ENCODE measurements around the gene LRMDA. TPM values are rescaled to one million over a fixed set of nuclear protein-coding genes. Genes with fewer than 3 reads are reported as not detected.
A peak's percentile ranks its signal among the peaks of the same experiment; 100 is the strongest.

The LRMDA gene
- total RNA-seq, 1 experiment from 2014 or later: 1.2 TPM

DNA sequence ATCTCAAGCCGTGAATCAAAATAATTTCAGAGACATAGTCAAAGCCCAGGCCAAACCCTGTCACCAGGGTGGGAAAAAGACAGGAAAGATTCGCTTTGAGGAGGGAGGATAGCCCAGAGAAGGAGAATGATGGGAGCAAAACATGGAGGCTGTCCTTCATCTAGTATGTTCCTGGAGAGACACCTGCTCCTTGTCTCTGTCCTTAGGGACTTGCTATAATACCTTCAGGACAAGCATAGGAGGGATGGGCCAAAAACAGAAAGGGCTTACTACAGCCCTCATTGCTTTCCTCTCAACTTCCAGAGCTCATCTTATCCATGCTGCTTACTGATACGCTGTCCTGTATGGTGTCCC lies 593.7 kb downstream of the LRMDA start:
- no peaks in the 10 kb centered on the region for H3K36me3 ChIP-seq (ENCODE audit: low read depth, low read length)
- no peaks in the 10 kb centered on the region for H4K20me1 ChIP-seq (ENCODE audit: low read length)
- TF ChIP-seq, protein P1, sequence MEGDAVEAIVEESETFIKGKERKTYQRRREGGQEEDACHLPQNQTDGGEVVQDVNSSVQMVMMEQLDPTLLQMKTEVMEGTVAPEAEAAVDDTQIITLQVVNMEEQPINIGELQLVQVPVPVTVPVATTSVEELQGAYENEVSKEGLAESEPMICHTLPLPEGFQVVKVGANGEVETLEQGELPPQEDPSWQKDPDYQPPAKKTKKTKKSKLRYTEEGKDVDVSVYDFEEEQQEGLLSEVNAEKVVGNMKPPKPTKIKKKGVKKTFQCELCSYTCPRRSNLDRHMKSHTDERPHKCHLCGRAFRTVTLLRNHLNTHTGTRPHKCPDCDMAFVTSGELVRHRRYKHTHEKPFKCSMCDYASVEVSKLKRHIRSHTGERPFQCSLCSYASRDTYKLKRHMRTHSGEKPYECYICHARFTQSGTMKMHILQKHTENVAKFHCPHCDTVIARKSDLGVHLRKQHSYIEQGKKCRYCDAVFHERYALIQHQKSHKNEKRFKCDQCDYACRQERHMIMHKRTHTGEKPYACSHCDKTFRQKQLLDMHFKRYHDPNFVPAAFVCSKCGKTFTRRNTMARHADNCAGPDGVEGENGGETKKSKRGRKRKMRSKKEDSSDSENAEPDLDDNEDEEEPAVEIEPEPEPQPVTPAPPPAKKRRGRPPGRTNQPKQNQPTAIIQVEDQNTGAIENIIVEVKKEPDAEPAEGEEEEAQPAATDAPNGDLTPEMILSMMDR (conservative IDR thresholded peaks at IDR 0.05; ENCODE audit: low read depth, low read length): no peak
- TF ChIP-seq EZH2phosphoT487 (IDR thresholded peaks at IDR 0.05; ENCODE audit: borderline replicate concordance, low read length): no peak
- no peak for TF ChIP-seq EZH2 (IDR thresholded peaks at IDR 0.05; ENCODE audit: low read length, unreplicated experiment)
- CTCF ChIA-PET: interaction anchor here (1.7 kb wide), 1 partner anchor 12 kb away, joined by 8 read pairs; no protein-coding TSS in a partner anchor
- 0 out of 2 replicates have a peak, but pooled peaks cover 2% of the 10 kb centered on the region for H3K9me2 ChIP-seq (replicated peaks; ENCODE audit: low read length)
- no peak overlapping the region for H3K4me2 ChIP-seq (ENCODE audit: low read length)
- H3K9me3 ChIP-seq (ENCODE audit: low read length): no peaks in the 10 kb centered on the region
- no peak overlapping the region for H2AFZ ChIP-seq (ENCODE audit: low read length)
- intact Hi-C loops (cut with micrococcal nuclease): no loop called here
- DNase-seq (no peak), ATAC-seq (no peak)
- H3K27me3 ChIP-seq (ENCODE audit: low read length): peaks cover 20% of the 10 kb centered on the region
- no peak overlapping the region for H3K4me3 ChIP-seq (ENCODE audit: low read length)
- no peaks in the 10 kb centered on the region for H3K79me2 ChIP-seq (ENCODE audit: low read length)
- H3K4me1 ChIP-seq (ENCODE audit: insufficient read depth, low read length): peaks cover 10% of the 10 kb centered on the region
- no peak overlapping the region for H3K9ac ChIP-seq (ENCODE audit: low read length)
- H3F3A ChIP-seq (ENCODE audit: low read length, unreplicated experiment): no peaks in the 10 kb centered on the region
- H3K27ac ChIP-seq (ENCODE audit: low read length): no peak overlapping the region
- no TSS peak for BruUV-seq (replicated peaks)
- POLR2A ChIA-PET (ENCODE audit: unreplicated experiment): no interaction called here

DNA sequence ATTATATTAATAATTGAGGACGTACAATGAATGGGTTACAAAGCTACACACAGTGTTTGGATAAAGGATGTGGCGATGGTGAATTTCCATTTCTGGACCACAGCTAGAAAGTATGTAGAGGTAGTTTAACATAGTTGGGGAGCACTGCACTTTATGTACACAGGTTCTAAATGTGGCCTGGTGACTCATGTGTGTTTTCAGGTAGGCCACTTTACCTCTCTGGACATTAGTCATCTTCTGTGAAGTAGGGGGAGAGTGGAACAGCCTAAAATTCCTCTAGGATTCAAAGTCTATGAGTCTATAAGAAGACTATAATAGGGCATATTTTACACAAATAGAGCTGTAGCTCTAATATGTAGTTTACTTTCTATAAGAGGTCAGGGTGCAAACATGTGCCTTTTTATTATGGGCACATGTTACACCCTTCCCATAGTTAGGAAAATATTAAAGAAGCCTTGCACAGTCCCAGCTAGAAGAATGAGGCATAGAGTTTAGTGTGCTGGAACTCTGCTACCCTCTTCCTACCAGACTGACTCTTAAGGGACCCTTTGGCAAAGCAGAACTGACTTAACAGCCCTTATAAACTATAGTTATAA lies 594.9 kb downstream of the LRMDA start:
- intact Hi-C loops (cut with micrococcal nuclease): no loop called here

More for the DNA sequence above, 594.9 kb downstream of the LRMDA start:
- H3K79me2 ChIP-seq (ENCODE audit: low read length): no peaks in the 10 kb centered on the region
- no peak overlapping the region for H2AFZ ChIP-seq (ENCODE audit: low read length)
- BruUV-seq (replicated peaks): no TSS peak
- no peak for TF ChIP-seq EZH2phosphoT487 (IDR thresholded peaks at IDR 0.05; ENCODE audit: borderline replicate concordance, low read length)
- TF ChIP-seq EZH2 (IDR thresholded peaks at IDR 0.05; ENCODE audit: low read length, unreplicated experiment): no peak
- TF ChIP-seq, protein P1 (conservative IDR thresholded peaks at IDR 0.05; ENCODE audit: low read depth, low read length): no peak
- H3F3A ChIP-seq (ENCODE audit: low read length, unreplicated experiment): no peaks in the 10 kb centered on the region
- DNase-seq (peak; percentile 97), ATAC-seq (peak; percentile 86)
- H4K20me1 ChIP-seq (ENCODE audit: low read length): no peaks in the 10 kb centered on the region
- H3K27me3 ChIP-seq (ENCODE audit: low read length): peaks cover 20% of the 10 kb centered on the region
- no peak overlapping the region for H3K27ac ChIP-seq (ENCODE audit: low read length)
- CTCF ChIA-PET: interaction anchor here (0.6 to 1.7 kb wide), 4 partner anchors 11 to 625 kb away, joined by 4 to 8 read pairs (median 5); partner anchors contain the start of gene ZNF503
- no peaks in the 10 kb centered on the region for H3K9me3 ChIP-seq (ENCODE audit: low read length)
- no peaks in the 10 kb centered on the region for H3K36me3 ChIP-seq (ENCODE audit: low read depth, low read length)
- no peak overlapping the region for H3K4me3 ChIP-seq (ENCODE audit: low read length)
- no peak overlapping the region for H3K9ac ChIP-seq (ENCODE audit: low read length)
- H3K9me2 ChIP-seq (replicated peaks; ENCODE audit: low read length): 0 out of 2 replicates have a peak, but pooled peaks cover 2% of the 10 kb centered on the region
- peaks cover 10% of the 10 kb centered on the region for H3K4me1 ChIP-seq (ENCODE audit: insufficient read depth, low read length)
- POLR2A ChIA-PET (ENCODE audit: unreplicated experiment): interaction anchor here (0.6 kb wide), 2 partner anchors 166 to 732 kb away, joined by 3 read pairs; no protein-coding TSS in a partner anchor
- no peak overlapping the region for H3K4me2 ChIP-seq (ENCODE audit: low read length)
